ENCODE measurements around the gene NAA80. TPM values are rescaled to one million over a fixed set of nuclear protein-coding genes. Genes with fewer than 3 reads are reported as not detected.

The NAA80 gene
- total RNA-seq, 3 donors from 2014 or later (not counting 1 experiment from before 2014, with no cell fraction given): 22.2 to 30.3 (median 29.6) TPM

- no peaks in the 10 kb centered on the region for H3K9me3 ChIP-seq (ENCODE audit: control insufficient read depth, insufficient read depth, low read length)
- DNase-seq (no peak), ATAC-seq (no peak)
- no peak for TF ChIP-seq CTCF (IDR thresholded peaks at IDR 0.05)
- no peak overlapping the region for H3K4me3 Mint-ChIP-seq
- WGBS (ENCODE audit: insufficient coverage): 95% methylated on average over 19 of the region's 19 CpGs
- H3K4me1 Mint-ChIP-seq: peaks cover 35 to 55% of the 10 kb centered on the region in 2 donors
- intact Hi-C loops (cut with micrococcal nuclease): no loop called here
- no peaks in the 10 kb centered on the region for H3K27me3 ChIP-seq (ENCODE audit: control insufficient read depth, insufficient read depth, low read length)
- H3K36me3 ChIP-seq (ENCODE audit: control insufficient read depth, insufficient read depth, low read length): peaks cover 41% of the 10 kb centered on the region
- H3K4me3 ChIP-seq (ENCODE audit: low read length): no peak overlapping the region
- H3K27ac ChIP-seq (ENCODE audit: low read length): no peak overlapping the region
- no peaks in the 10 kb centered on the region for H3K9me3 Mint-ChIP-seq
- H3K27me3 Mint-ChIP-seq (ENCODE audit: low read depth in 2 of 2): no peaks in the 10 kb centered on the region
- peaks cover 69% of the 10 kb centered on the region for H3K4me1 ChIP-seq (ENCODE audit: control insufficient read depth, insufficient read depth, low read length)
- H3K36me3 Mint-ChIP-seq: no peaks in the 10 kb centered on the region
- no peak overlapping the region for H3K27ac Mint-ChIP-seq
These were observed 32.2 kb upstream of the NAA80 start for GRCh38 chr3:50331364-50331907.

GRCh38 chr3:50330330-50330729 lies 31.1 kb upstream of the NAA80 start:
- DNase-seq: no peak
- peaks cover 61% of the 10 kb centered on the region for H3K4me1 ChIP-seq (ENCODE audit: control insufficient read depth, insufficient read depth, low read length)
- H3K36me3 Mint-ChIP-seq: no peaks in the 10 kb centered on the region
- H3K27ac Mint-ChIP-seq: peak overlapping the region in 1 of 2 donors; percentile 24
- ATAC-seq: no peak
- peaks cover 42% of the 10 kb centered on the region for H3K36me3 ChIP-seq (ENCODE audit: control insufficient read depth, insufficient read depth, low read length)
- no peak overlapping the region for H3K4me3 ChIP-seq (ENCODE audit: low read length)
- 99% methylated on average over 10 of the region's 10 CpGs for WGBS (ENCODE audit: insufficient coverage)
- peaks cover 24 to 47% of the 10 kb centered on the region in 2 donors for H3K4me1 Mint-ChIP-seq
- no peak overlapping the region for H3K27ac ChIP-seq (ENCODE audit: low read length)
- no peak for TF ChIP-seq CTCF (IDR thresholded peaks at IDR 0.05)
- H3K27me3 ChIP-seq (ENCODE audit: control insufficient read depth, insufficient read depth, low read length): no peaks in the 10 kb centered on the region
- intact Hi-C loops (cut with micrococcal nuclease): no loop called here
- no peak overlapping the region for H3K4me3 Mint-ChIP-seq
- H3K9me3 Mint-ChIP-seq: no peaks in the 10 kb centered on the region
- H3K9me3 ChIP-seq (ENCODE audit: control insufficient read depth, insufficient read depth, low read length): no peaks in the 10 kb centered on the region
- H3K27me3 Mint-ChIP-seq (ENCODE audit: low read depth in 2 of 2): no peaks in the 10 kb centered on the region

GRCh38 chr3:50327943-50328691 lies 28.9 kb upstream of the NAA80 start, which contains the start of gene TUSC2:
TSS of gene TUSC2 (minus strand) at chr3:50328223. CDS start at chr3:50328099, 124 bp downstream.
- peak; percentile 96 to 97 (median 97) for ATAC-seq
- Histone ChIP-seq H3K27ac (ENCODE audit: low read length) (peak within 1 kb of the TSS; percentile 71), H3K9me3 (ENCODE audit: control insufficient read depth, insufficient read depth, low read length) (no peaks in the 10 kb centered on the region), H3K4me1 (ENCODE audit: control insufficient read depth, insufficient read depth, low read length) (peaks cover 39% of the 10 kb centered on the region), H3K4me3 (ENCODE audit: low read length) (peak within 1 kb of the TSS; percentile 69), H3K36me3 (ENCODE audit: control insufficient read depth, insufficient read depth, low read length) (peaks cover 40% of the 10 kb centered on the region), H3K27me3 (ENCODE audit: control insufficient read depth, insufficient read depth, low read length) (no peaks in the 10 kb centered on the region)
- Mint-ChIP-seq H3K27me3 (ENCODE audit: low read depth in 2 of 2) (no peaks in the 10 kb centered on the region), H3K36me3 (no peaks in the 10 kb centered on the region), H3K4me1 (peaks cover 10 to 45% of the 10 kb centered on the region in 2 donors), H3K9me3 (no peaks in the 10 kb centered on the region), H3K4me3 (peak within 1 kb of the TSS; percentile 85), H3K27ac (peak within 1 kb of the TSS; percentile 85 to 87)
- WGBS (ENCODE audit: insufficient coverage): 3% methylated on average over 55 of the region's 55 CpGs
- TF ChIP-seq CTCF (IDR thresholded peaks at IDR 0.05): no peak
- intact Hi-C loops (cut with micrococcal nuclease): no loop called here
- peak; percentile 94 to 98 for DNase-seq

Measured in natural killer cell (primary cell).